ENCODE data around the gene NMT1. TPM values are rescaled to one million over a fixed set of nuclear protein-coding genes. Genes with fewer than 3 reads are reported as not detected.

NMT1 gene
- total and polyA plus RNA-seq, 2 of the 13 experiments (the other 11 are each of a cell fraction or from before 2014, with no cell fraction given), result 75.7 to 142 TPM

- peak; percentile 63 for TF ChIP-seq HNRNPK (IDR thresholded peaks at IDR 0.05; ENCODE audit: low read depth, low read length, poor library complexity, severe bottlenecking)
- TF ChIP-seq PCBP1 (IDR thresholded peaks at IDR 0.05; ENCODE audit: borderline replicate concordance, low read depth, low read length), result 0 out of 2 replicates have a peak, but pooled peaks have one; percentile 66
- peak; percentile 19 for TF ChIP-seq AGO2 (optimal IDR thresholded peaks at IDR 0.05; ENCODE audit: low read depth, low read length)
- TF ChIP-seq ZNF598 (CRISPR knock-in tag; IDR thresholded peaks at IDR 0.05; ENCODE audit: borderline replicate concordance), result no peak
- in situ Hi-C loops (cut with HindIII; ENCODE audit: extremely low pct_ligation_motif_present, low pct_unique_long_range_greater_than_20kb) (no loop called here), intact Hi-C loops (cut with micrococcal nuclease; ENCODE audit: unreplicated experiment) (no loop called here)
- peaks cover 47% of the 10 kb centered on the region for H3K4me1 ChIP-seq (ENCODE audit: insufficient read depth, low read length)
- no peak overlapping the region for H3K4me2 ChIP-seq (ENCODE audit: low read depth, low read length)
- H3K36me3 ChIP-seq (replicated peaks in 1 of 2; ENCODE audit: control insufficient read depth in 1 of 2, insufficient read depth in 2 of 2, low read length in 2 of 2), result peaks cover 0 to 4% of the 10 kb centered on the region in 2 experiments; a peak in 1 of 5 replicates
- H3K9ac ChIP-seq (ENCODE audit: insufficient read depth, low read depth, low read length), result no peak overlapping the region
- FAIRE-seq, result no peak
- H3K27ac ChIP-seq (ENCODE audit: extremely low read length, insufficient read depth, low read length), result no peak overlapping the region
- H3K4me3 ChIP-seq (replicated peaks in 1 of 3; ENCODE audit: insufficient read depth in 1 of 3, low read depth in 2 of 3, low read length in 3 of 3), result no peak overlapping the region
- ChIA-PET POLR2A (interaction anchor here (0.7 to 1.3 kb wide), 3 partner anchors 9 to 14 kb away, joined by 3 to 4 read pairs (median 3); no protein-coding TSS in a partner anchor), CTCF (ENCODE audit: low intra/inter-chr PET ratio, low total read pairs) (no interaction called here)
- BruUV-seq (replicated peaks), result no TSS peak
- H4K20me1 ChIP-seq (ENCODE audit: insufficient read depth, low read length), result no peaks in the 10 kb centered on the region
- WGBS (ENCODE audit: low lambda C conversion rate), result 90% methylated on average over 24 of the region's 26 CpGs
- no peak overlapping the region for H2AFZ ChIP-seq (ENCODE audit: low read length)
- H3K79me2 ChIP-seq (ENCODE audit: insufficient read depth, low read length), result no peaks in the 10 kb centered on the region
- no peak for ATAC-seq
- H3K9me3 ChIP-seq (ENCODE audit: low read length), result no peaks in the 10 kb centered on the region
- no peaks in the 10 kb centered on the region for H3K27me3 ChIP-seq (ENCODE audit: control insufficient read depth in 1 of 2, insufficient read depth in 2 of 2, low read length in 2 of 2)
- DNase-seq (ENCODE audit: low spot score), result no peak
Measured at GRCh38 chr17:45115015-45115625, 54.0 kb downstream of the NMT1 start.

- DNase-seq (ENCODE audit: low spot score) (no peak), ATAC-seq (no peak), FAIRE-seq (no peak)
- H4K20me1 ChIP-seq (ENCODE audit: insufficient read depth, low read length), result no peaks in the 10 kb centered on the region
- H3K79me2 ChIP-seq (ENCODE audit: insufficient read depth, low read length), result no peaks in the 10 kb centered on the region
- H3K27me3 ChIP-seq (ENCODE audit: control insufficient read depth in 1 of 2, insufficient read depth in 2 of 2, low read length in 2 of 2), result no peaks in the 10 kb centered on the region
- no peak overlapping the region for H3K4me3 ChIP-seq (replicated peaks in 1 of 3; ENCODE audit: insufficient read depth in 1 of 3, low read depth in 2 of 3, low read length in 3 of 3)
- H2AFZ ChIP-seq (ENCODE audit: low read length), result no peak overlapping the region
- ChIA-PET POLR2A (interaction anchor here (1.2 kb wide), 1 partner anchor 20 kb away, joined by 3 read pairs; the partner anchor contains the start of gene ACBD4), CTCF (ENCODE audit: low intra/inter-chr PET ratio, low total read pairs) (interaction anchor here (0.9 kb wide), 1 partner anchor 20 kb away, joined by 3 read pairs; the partner anchor contains the start of gene ACBD4)
- H3K27ac ChIP-seq (ENCODE audit: extremely low read length, insufficient read depth, low read length), result no peak overlapping the region
- peaks cover 40% of the 10 kb centered on the region for H3K4me1 ChIP-seq (ENCODE audit: insufficient read depth, low read length)
- no peaks in the 10 kb centered on the region for H3K9me3 ChIP-seq (ENCODE audit: low read length)
- no peak overlapping the region for H3K4me2 ChIP-seq (ENCODE audit: low read depth, low read length)
- no TSS peak for BruUV-seq (replicated peaks)
- H3K9ac ChIP-seq (ENCODE audit: insufficient read depth, low read depth, low read length), result no peak overlapping the region
- H3K36me3 ChIP-seq (replicated peaks in 1 of 2; ENCODE audit: control insufficient read depth in 1 of 2, insufficient read depth in 2 of 2, low read length in 2 of 2), result peaks cover 0 to 5% of the 10 kb centered on the region in 2 experiments; a peak in 1 of 5 replicates
- in situ Hi-C loops (cut with HindIII; ENCODE audit: extremely low pct_ligation_motif_present, low pct_unique_long_range_greater_than_20kb), result no loop called here
- WGBS (ENCODE audit: low lambda C conversion rate), result 88% methylated on average over 11 of the region's 11 CpGs
- intact Hi-C loops (cut with micrococcal nuclease; ENCODE audit: unreplicated experiment), result no loop called here
- TF ChIP-seq STAT6 (CRISPR knock-in tag; IDR thresholded peaks at IDR 0.05; ENCODE audit: borderline replicate concordance), result no peak
- no peak for TF ChIP-seq BRD4 (CRISPR knock-in tag; IDR thresholded peaks at IDR 0.05)
- no peak for TF ChIP-seq KLF12 (CRISPR knock-in tag; IDR thresholded peaks at IDR 0.05; ENCODE audit: borderline replicate concordance)
- no peak for TF ChIP-seq ZNF878 (CRISPR knock-in tag; IDR thresholded peaks at IDR 0.05)
- TF ChIP-seq ARNTL (CRISPR knock-in tag; IDR thresholded peaks at IDR 0.05), result no peak
- no peak for TF ChIP-seq AFF4 (CRISPR knock-in tag; IDR thresholded peaks at IDR 0.05)
Measured at GRCh38 chr17:45115871-45116270, 54.8 kb downstream of the NMT1 start.

All from HepG2 (cell line).